Progenitor cell of endocrine pancreas (in vitro differentiated cells): ENCODE results near the gene UBXN6. TPM values are rescaled to one million over a fixed set of nuclear protein-coding genes. Genes with fewer than 3 reads are reported as not detected.

ENCODE experiments used
- DNase-seq: peaks from one replicate; pipeline ENCODE4 v3.0.0; 2021; ENCODE audit warnings: low spot score; ENCODE audit not compliant: unreplicated experiment
- H3K27ac Mint-ChIP-seq: 2 replicates; pipeline ENCODE4 v1.8.0; 2021; ENCODE audit warnings: mild to moderate bottlenecking, moderate library complexity, mixed read lengths
- H3K27me3 Mint-ChIP-seq: 2 replicates; pipeline ENCODE4 v1.8.0; 2021; ENCODE audit warnings: mixed read lengths
- H3K36me3 Mint-ChIP-seq: 2 replicates; pipeline ENCODE4 v1.8.0; 2022; ENCODE audit warnings: mixed read lengths; ENCODE audit not compliant: insufficient read depth
- H3K4me1 Mint-ChIP-seq: 2 replicates; pipeline ENCODE4 v1.8.0; 2021; ENCODE audit warnings: low read depth, mixed read lengths
- H3K4me3 Mint-ChIP-seq: 2 replicates; pipeline ENCODE4 v1.8.0; 2021; ENCODE audit warnings: low read depth, mild to moderate bottlenecking, moderate library complexity, mixed read lengths
- H3K9me3 Mint-ChIP-seq: 2 replicates; pipeline ENCODE4 v1.8.0; 2021; ENCODE audit warnings: low read depth, mixed read lengths
- total RNA-seq: library from RNA; stranded (reverse); gene quantifications from 2 replicates; pipeline ENCODE4 v1.2.1, GENCODE V29; 2021
- TF ChIP-seq, protein P1 (sequence below): fragments of 200-600 bp; sonication (generic); IDR thresholded peaks from one replicate; pipeline ENCODE4 v1.5.0; 2021; ENCODE audit warnings: antibody characterized with exemption, mild to moderate bottlenecking; ENCODE audit not compliant: unreplicated experiment

UBXN6 gene
- total RNA-seq, 1 donor from 2014 or later = 57.2 TPM

DNA sequence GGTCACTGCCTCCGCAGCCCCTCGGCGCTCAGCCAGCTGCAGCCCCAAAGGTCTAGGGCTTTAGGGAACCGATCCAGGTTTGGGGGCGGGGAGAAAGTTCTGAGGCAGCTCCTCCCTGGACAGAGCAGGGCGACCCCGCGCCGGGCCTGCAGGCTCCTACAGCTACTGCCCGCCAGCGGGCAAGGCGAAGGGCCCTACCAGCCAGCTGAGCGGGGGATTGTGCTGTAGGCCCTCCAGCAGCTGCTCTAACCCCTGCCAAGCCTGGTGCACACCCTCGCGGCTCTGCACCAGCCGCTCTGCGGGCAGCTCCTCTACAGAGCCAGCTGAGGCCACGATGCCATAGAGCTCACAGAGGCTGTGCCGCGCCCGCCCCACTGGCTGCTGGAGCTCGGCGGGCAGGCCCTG, 46.7 kb upstream of the UBXN6 start:
- Mint-ChIP-seq H3K4me1 (no peaks in the 10 kb centered on the region), H3K36me3 (peaks cover 16% of the 10 kb centered on the region), H3K27ac (no peak overlapping the region), H3K27me3 (no peaks in the 10 kb centered on the region), H3K9me3 (no peaks in the 10 kb centered on the region), H3K4me3 (no peak overlapping the region)
- TF ChIP-seq, protein P1, sequence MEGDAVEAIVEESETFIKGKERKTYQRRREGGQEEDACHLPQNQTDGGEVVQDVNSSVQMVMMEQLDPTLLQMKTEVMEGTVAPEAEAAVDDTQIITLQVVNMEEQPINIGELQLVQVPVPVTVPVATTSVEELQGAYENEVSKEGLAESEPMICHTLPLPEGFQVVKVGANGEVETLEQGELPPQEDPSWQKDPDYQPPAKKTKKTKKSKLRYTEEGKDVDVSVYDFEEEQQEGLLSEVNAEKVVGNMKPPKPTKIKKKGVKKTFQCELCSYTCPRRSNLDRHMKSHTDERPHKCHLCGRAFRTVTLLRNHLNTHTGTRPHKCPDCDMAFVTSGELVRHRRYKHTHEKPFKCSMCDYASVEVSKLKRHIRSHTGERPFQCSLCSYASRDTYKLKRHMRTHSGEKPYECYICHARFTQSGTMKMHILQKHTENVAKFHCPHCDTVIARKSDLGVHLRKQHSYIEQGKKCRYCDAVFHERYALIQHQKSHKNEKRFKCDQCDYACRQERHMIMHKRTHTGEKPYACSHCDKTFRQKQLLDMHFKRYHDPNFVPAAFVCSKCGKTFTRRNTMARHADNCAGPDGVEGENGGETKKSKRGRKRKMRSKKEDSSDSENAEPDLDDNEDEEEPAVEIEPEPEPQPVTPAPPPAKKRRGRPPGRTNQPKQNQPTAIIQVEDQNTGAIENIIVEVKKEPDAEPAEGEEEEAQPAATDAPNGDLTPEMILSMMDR = no peak
- no peak for DNase-seq

GRCh38 chr19:4503825-4504170, 46.2 kb upstream of the UBXN6 start:
- TF ChIP-seq, protein P1 = no peak
- H3K4me1 Mint-ChIP-seq = no peaks in the 10 kb centered on the region
- no peaks in the 10 kb centered on the region for H3K27me3 Mint-ChIP-seq
- DNase-seq = no peak
- no peaks in the 10 kb centered on the region for H3K9me3 Mint-ChIP-seq
- no peak overlapping the region for H3K27ac Mint-ChIP-seq
- H3K36me3 Mint-ChIP-seq = peaks cover 16% of the 10 kb centered on the region
- H3K4me3 Mint-ChIP-seq = no peak overlapping the region

DNA sequence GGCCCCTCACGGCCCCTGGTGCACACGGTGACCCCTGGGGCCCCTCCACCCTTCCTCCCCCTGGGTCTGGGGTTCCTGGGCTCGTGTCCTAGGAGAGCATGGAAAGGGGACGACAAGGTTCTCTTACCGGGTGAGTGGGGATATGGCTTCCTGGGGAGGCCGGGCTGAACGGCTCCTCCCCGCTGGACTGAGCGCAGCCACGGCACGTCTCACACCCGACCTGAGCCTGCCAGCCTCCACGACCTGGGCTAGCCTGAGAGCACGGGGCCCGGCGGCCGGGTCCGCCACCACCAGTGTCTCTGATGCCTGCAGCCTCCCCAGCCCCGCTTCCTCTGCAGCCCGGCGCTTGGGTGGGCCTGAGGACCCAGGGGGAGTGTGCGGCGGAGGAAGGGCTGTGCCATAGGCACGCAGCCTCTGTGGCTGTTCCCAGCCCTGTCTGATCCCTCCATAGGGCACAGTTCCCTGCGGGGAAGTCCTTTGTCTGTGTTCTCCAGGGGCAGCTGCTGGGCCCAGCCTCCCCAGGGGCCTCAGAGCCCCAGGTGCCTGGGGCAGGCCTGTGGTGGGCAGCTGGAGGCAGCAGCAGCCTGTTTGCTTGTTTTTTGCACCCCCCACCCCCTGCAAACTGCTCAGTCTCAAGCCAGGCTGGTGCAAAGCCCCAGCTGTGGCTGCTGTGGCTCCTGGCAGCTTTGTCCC, 45.7 kb upstream of the UBXN6 start:
- TF ChIP-seq, protein P1 = no peak
- Mint-ChIP-seq H3K36me3 (peaks cover 16% of the 10 kb centered on the region), H3K27ac (no peak overlapping the region), H3K9me3 (no peaks in the 10 kb centered on the region), H3K4me3 (no peak overlapping the region), H3K4me1 (no peaks in the 10 kb centered on the region), H3K27me3 (no peaks in the 10 kb centered on the region)
- no peak for DNase-seq

- peaks cover 16% of the 10 kb centered on the region for H3K36me3 Mint-ChIP-seq
Measured at GRCh38 chr19:4502282-4503131, 44.9 kb upstream of the UBXN6 start.

GRCh38 chr19:4501691-4502090, 44.1 kb upstream of the UBXN6 start:
- no peaks in the 10 kb centered on the region for H3K27me3 Mint-ChIP-seq
- H3K36me3 Mint-ChIP-seq = peaks cover 15% of the 10 kb centered on the region
- H3K9me3 Mint-ChIP-seq = no peaks in the 10 kb centered on the region
- no peaks in the 10 kb centered on the region for H3K4me1 Mint-ChIP-seq
- DNase-seq = no peak
- no peak overlapping the region for H3K27ac Mint-ChIP-seq
- TF ChIP-seq, protein P1 = no peak
- no peak overlapping the region for H3K4me3 Mint-ChIP-seq

More at GRCh38 chr19:4502282-4503131, 44.9 kb upstream of the UBXN6 start:
- no peaks in the 10 kb centered on the region for H3K4me1 Mint-ChIP-seq
- no peak for DNase-seq
- TF ChIP-seq, protein P1 = no peak
- no peak overlapping the region for H3K27ac Mint-ChIP-seq
- no peak overlapping the region for H3K4me3 Mint-ChIP-seq
- H3K9me3 Mint-ChIP-seq = no peaks in the 10 kb centered on the region
- no peaks in the 10 kb centered on the region for H3K27me3 Mint-ChIP-seq
